ENCODE data around the gene NPAS1.
"Not testable (repeated sequence)": the region's sequence is repeated elsewhere in the genome, so short reads cannot be mapped to it uniquely, and the experiment has no call there.

NPAS1 gene

DNA sequence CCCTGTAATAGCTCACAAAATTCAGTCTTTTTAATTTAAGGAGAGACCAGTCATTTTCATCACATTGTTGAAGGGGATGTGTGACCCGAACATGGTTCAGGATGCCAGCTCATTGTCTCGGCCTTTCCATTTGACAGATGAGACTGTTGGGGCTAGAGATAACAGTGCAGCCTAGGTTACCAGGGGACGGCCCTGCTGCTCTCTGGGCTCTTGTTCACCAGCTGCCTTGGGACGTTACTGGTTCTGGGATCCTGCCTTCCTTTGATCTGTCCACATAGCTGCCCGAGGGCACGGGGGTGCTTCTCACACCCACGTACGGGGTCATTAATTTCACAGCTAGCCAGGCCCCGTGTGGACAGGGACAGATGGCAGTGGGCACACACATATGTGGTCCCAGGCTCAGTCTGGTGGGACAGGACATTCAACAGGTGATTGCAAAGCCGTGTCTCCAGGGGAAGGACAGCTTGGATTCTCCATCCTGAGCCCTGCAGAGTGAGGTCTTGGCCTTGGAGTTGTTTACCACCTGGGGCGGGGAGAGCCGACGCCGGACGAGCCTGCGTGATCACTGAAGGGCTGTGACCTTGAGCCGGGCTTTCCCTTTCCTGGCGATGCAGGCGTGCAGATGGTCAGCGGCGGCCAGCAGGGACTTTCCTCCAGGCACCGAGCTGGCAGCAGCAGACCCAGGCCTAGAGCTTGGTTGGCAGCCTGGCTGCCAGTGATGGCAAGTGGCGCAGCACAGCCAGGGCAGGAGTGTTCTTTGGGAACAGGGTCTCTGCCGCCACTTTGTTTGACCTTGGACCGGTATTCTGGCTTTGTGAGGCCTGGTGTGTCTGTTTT is 26.7 kb upstream of the NPAS1 start:
- DNase-seq (ENCODE audit: low spot score), result no peak

DNA sequence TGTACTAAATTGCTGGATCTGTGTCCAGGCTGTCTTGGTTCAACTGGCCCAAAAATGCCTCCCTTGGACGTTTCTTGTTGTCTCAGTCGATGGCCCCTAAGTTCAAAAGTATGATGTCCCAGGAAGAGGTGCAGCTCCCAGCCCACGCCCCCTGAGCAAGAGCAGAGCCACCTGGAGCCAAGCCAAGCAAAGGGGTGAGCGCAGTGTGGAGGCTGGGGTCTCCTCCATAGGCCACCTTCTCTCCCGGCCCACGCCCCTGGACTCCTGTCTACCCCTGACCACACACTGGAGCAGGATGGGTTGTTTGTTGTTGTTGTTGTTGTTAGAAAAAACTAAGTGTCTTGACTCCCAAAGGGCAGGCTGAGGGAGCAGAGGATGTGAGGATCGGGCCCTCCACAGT is 26.0 kb upstream of the NPAS1 start:
- no peak for DNase-seq (ENCODE audit: low spot score)

DNA sequence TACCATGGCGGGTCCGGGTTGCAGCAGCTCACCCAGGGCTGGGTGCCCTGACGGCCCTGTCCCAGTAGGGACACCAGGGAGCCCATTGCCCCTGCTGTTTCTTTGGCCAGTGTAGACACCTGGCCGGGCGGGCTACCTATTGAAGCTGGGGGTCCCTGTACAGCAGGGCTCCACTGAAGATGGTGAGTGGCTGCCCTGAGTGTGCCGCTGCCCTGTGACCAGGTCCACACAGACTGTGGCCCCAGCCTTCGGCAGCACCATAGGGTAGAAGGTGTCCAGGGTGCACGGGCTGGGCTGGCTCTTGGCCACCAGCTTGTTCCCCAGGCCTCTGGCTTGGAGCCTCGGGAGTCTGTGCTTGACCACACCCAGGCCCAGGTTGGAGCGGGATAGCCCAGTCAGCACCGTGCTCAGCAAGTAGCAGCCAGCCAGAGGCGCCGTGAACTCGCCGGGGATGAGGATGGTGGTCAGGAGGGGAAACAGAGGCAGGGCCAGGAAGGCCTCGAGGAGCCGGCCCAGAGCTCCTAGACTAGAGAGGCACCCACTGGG is 25.4 kb upstream of the NPAS1 start:
- DNase-seq (ENCODE audit: low spot score), result no peak

DNA sequence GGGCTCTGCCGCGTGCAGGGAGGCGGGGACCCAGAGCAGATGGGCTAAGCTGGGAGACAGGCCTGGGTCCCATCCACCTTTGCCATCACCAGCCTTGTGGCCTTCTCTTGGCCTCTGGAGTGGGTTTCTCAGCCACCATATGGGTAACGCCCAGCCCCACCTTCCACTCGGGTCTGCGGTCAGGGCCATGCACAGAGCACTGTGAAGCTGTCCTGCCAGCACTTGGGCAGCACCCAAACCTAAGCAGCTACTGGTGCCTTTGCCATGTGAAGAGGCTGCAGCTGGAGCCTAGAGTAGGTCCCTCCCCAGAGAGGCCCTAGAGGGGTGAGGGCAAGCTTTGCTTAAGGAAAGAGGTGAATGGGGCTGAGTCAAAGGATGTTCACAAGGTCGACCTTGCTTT is 24.1 kb upstream of the NPAS1 start:
- no peak for DNase-seq (ENCODE audit: low spot score)

DNA sequence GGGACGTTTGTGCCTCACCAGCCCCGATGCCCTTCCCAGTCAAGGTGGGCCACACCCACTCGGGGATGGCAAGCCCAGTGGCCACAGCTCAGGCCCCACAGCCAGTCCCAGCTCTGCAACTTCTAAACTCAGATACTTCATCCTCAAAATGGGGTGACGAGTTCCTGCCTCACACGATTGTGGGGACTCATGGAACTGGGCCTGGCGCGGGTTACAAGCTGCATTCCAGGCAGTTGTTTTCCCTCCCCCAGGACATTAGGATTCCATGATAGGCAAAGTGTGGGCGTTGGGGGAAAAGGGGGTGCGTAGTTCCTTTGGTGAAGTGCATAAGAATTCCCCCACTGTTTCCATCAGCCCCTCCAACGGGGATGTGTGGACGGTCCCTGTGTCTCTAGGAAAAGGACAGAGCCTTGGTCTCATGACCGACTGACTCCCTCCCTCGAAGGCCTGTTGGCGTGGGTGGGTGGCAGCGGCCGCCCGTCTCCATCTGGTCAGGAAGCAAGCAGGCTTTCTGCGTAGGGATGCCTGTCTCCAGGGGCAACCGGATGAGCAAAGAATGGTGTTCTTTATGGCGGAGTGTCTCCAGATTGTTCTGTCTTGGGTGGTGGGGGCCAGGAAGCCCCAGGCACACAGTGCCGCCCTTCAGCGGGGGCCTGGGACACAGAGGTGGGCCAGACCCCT is 21.1 kb upstream of the NPAS1 start:
- DNase-seq (ENCODE audit: low spot score), result no peak

DNA sequence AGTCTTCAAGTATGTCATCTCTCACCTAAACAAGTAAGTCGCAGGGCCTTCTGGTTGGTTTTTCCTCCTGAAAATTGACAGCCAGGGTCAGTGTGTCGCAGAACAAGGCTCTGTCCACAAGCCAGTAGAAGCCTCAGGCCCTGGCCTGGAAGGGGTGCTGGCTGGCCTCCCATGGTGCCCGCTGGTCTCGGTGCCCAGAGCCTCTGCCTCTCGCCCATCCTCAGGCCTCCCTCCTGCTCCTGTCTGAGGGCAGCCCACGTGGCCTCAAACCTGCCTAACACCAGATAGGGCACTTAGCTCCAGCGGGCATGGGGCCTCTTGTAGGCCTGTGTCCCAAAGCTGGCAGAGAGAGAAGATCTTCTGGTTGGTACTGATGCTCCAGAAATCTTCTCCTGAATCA is 20.3 kb upstream of the NPAS1 start:
- no peak for DNase-seq (ENCODE audit: low spot score)

DNA sequence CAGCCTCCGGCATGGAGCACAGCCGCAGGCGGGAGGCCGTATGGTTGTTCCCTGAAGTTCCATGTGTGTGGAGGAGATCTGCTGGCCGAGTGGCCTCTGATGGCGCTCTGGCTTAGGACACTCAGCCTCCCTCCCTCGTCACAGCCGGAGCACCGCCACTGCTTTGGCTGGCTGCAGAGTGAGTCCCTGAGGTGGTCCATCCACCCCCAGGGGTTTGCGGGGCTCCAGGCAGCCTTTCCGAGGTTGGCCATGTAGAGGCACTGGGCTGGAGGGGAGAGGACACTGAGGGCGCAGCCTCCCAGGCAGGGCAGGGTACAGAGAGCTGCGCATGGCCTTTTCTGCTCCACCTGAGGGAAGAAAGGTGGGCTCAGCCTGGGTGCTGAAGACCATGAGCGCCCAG is 19.8 kb upstream of the NPAS1 start:
- DNase-seq (ENCODE audit: low spot score), result no peak

DNA sequence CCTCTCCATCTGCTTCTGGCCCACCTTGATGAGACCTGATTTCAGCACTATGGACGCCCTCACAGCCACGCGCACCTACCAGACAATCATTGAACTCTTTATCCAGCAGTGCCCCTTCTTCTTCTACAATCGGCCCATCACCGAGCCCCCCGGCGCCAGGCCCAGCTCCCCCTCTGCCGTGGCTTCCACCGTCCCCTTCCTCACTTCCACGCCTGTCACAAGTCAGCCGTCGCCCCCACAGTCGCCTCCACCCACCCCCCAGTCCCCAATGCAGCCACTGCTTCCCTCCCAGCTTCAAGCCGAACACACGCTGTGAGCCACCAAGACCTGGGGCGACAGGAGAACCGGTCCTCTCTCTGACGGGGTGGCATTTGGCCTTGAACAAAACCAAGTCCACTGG is 19.3 kb upstream of the NPAS1 start:
- DNase-seq (ENCODE audit: low spot score), result no peak

DNA sequence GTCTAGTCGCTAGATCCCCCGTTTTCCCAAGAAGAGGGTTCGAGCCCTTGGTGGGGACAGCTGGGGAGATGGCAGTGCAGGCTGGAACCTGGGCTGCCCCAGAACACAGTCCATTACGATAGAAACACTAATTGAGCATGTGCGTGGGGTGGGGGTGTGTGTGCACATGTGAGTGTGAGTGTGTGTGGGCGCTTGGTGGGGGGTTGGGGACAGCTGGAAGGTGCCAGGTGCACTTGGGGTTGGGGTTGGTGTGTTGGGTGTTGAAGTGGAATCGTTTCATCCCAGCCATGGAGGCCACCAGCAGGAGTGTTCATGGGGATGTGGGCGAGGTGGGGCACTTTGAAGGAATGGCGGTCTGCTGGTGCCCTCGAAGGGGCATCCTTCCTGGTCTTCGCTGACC is 18.1 kb upstream of the NPAS1 start:
- DNase-seq (ENCODE audit: low spot score), result no peak

DNA sequence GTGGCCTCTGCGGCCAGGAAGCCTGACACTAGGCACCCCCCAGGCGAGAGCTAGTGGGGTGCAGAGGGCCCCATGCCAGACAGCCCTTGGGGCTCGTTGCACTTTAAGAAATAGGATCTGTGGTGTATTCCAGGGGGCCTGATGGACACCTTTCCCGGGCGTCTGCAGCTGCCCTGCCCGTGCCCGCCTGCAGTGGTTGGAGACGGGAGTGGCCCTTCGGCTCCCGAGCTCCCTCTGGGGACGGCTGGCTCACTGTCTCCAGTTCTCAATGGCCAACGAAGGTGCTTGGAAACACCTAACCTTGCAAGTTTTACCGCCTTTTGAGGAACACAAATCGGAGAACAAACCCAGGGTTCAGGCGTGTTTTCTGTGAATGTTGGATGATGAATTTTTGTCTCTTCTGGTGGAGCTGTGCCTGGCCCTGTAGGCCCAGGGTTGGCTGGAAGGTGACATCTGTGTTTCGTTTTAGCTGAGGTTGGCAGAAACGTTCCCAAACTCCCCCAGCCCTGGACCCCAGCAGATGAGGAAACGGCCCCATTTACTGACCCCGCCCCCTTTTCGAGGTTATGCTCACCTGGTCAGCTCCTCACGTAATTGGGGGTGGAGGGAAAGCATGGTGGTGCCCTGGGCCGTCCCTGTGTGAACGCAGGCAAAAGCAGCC is 17.4 kb upstream of the NPAS1 start:
- DNase-seq (ENCODE audit: low spot score), result no peak

DNA sequence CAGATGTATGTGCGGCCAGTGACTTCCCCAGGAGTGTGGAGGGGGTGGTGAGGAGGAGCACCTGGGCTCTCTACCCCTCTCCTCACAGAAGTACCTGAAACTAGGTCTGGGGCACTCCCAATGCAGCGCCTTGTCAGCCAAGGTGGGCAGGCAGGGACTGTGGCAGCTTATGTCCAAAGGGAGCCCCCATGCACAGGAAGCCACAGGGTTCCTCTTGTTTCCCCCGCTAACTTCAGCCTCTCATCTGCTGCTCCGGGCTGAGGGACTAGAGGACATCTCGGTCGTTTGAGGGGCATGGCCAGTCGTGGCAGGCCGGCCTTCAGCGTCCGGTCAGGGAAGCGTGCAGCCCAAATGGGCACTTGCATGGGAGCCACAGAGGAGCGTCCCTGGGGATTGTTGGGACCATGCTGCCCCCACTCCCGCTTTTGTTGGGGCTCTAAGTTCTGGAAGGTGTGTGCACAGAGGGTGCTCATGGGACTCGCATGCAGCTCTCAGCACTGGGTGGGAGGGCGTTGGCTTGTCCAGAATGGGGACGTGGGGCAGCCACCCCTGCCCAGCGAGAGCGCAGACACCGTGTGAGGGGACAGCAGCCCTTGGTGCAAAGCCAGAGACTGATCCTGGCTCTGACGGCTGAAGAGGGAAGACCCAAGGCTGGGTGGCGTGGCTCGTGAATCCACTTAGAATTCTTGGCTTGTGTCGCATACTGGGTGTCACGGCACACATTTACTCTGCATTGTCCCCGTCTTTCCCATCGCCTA is 16.6 kb upstream of the NPAS1 start:
- DNase-seq (ENCODE audit: low spot score), result no peak

DNA sequence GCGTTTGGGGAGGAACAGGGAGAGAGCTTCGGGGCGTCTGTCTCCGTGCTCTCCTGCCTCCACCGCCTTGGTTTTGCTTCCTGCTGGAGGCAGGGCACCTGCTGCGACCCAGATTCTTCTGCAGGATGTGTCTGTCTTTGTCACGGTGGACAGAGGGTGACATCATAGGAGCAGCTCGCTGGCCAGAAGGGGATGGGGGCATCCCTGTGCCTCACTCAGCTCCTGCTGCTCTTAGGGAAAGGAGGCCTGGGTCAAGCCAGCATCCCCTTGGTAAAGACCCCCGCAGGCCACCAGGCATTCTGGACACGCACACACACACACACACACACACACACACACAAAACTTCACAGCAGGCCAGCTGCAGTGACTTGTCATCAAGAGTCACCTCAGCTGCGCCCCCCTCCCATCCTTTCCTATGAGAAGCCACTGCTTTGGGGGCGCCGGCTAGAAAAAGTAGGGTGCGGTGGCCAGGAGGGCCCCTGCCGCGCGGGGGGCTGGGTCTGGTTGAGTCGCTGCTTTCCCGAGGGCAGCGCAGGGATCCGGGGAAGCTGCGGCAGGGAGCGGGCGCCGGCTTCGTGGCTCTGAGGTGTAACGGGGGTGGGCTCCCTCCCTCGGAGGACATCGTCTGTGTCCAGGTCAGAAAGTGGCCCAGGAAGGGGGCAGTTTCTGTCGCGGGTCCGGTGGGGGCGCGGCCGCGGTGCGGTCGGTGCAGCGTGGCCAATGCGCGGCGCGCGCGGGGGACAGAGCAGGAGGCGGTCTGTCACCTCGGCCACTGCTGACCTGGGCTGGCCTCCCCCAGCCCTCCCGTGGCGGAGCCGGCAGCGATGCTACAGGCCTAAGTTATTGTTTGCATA is 15.8 kb upstream of the NPAS1 start:
- no peak for DNase-seq (ENCODE audit: low spot score)

DNA sequence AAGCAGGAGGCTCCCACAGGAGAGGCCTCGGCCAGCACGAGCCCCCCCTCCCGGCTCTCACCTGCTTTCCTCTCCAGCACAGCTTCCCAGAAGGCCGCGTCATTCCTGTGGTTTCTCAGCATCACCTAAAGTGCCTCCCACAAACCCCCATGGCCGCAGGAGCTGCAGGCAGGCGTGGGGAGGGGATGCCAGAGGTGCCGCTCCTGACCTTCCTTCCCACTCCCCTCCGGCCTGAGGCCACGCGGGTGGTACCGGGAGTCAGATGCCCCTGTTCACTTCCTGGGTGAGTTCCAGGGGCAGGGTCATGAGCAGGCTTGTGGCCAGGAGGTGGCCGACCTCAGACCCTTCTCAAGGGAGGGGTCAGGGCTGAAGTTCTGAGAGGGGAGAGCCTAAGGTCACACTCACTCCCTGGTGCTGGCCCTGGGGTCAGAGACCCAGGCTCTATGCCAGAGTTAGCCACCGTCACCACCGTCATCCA is 14.4 kb upstream of the NPAS1 start:
- no peak for DNase-seq (ENCODE audit: low spot score)

DNA sequence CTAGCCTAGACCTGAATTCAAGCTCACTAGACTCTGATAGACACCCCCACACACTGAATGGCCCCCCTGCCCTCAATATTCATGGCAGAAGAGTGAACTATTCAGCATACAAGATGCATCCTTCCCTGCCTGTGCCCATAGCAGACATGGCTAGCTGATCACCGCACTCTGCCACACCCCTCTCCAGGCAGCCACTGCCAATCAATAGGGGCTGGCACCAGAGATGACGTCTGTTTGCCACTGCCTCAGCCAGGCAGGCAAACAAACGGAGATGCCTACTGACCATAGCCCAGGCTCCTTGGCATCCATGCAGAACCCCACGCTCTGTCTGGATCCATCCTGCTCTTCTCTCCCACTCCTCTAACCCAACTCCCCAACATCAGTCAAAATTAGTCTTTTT is 13.8 kb upstream of the NPAS1 start:
- peak; percentile 68 for DNase-seq (ENCODE audit: low spot score)

DNA sequence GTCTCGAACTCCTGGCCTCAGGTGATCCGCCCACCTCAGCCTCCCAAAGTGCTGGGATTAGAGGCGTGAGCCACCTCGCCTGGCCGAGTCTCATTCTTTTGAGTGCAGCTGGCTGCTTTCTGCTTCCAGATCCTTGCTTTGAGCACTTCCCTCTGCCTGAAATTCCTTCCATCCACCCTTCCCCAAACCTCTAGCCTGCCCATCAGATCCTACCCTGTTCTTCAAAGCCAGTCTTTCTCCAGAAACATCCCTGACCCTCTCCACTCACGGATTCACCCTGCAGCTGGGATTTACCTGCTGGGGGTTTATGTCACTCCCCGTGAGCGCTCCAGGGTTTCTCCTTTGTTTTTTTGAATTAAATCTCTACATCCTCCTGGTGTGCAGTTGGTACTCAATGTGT is 13.1 kb upstream of the NPAS1 start:
- no peak for DNase-seq (ENCODE audit: low spot score)

DNA sequence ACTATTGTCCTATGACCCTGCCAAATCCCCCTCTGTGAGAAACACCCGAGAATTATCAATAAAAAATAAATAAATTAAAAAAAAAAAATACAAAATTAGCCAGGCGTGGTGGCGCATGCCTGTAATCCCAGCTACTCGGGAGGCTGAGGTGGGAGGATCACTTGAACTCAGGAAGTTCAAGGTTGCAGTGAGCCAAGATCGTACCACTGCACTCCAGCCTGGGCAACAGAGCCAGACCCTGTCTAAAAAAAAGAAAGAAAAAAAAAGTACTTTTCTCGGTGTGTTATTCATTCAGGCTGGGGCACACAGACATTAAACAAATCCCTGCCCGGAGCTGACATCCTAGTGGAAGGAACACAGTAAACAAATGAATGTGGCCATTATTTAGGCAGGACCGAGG is 9.1 kb upstream of the NPAS1 start:
- DNase-seq (ENCODE audit: low spot score), result not testable (repeated sequence)

DNA sequence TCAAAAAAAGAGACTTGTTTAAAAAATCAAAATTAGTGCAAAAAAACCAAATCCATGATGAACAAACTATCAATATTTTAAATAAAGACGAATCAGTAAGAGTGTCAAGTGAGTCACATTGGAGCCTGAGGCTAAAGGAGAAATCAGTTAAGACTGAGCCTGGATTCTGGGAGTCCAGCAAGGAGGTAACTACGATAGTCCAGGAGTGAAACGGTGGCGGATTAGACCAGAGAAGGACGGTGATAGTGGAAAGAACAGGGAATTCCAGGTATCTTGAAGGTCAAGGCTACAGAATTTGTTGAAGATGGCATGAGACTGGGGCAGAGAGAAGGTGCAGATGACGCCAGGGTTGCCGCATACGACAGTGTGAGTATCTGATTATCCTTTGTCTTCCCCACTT is 7.0 kb upstream of the NPAS1 start:
- no peak for DNase-seq (ENCODE audit: low spot score)

DNA sequence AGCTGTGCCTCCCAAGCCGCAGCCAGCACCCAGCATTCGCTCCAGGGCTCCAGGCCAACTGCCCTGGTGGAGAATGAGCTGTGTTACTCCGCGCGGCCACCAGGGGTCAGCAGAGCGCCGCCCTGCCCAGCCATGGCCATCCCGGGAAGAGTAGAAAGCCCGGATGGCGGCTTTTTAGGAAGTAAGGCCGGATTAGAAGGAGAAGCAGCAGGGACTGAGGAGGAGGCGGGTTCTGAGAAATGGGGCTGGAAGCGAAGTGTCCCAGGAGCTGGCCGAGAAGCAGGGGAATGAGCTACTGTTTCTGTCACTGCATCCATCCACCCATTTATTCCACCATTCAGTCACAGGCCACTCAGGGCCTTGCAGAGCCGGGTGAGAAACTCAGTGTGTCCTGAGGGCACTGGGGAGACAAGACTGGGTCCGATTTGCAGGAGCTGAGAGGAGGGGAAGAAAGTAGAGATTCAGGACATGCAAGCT is 6.6 kb upstream of the NPAS1 start:
- DNase-seq (ENCODE audit: low spot score), result peak; percentile 90

DNA sequence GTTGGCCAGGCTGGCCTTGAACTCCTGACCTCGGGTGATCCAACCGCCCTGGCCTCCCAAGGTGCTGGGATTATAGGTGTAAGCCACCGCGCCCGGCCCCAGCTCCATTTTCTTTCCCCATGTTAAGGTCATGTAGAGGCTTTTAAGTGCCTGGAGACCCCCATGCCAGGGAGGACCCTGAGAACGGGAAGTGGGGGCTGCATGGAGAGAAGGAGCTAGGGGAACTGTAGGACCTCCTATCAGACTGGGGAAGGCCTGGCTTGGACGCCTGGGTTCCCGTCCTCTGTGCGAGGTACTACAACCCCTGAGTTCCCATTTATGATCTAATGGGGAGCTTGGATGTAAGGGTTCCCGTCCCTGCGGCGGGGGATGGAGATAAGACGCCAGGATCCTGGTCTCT is 714 bp upstream of the NPAS1 start:
- no peak for DNase-seq (ENCODE audit: low spot score)

DNA sequence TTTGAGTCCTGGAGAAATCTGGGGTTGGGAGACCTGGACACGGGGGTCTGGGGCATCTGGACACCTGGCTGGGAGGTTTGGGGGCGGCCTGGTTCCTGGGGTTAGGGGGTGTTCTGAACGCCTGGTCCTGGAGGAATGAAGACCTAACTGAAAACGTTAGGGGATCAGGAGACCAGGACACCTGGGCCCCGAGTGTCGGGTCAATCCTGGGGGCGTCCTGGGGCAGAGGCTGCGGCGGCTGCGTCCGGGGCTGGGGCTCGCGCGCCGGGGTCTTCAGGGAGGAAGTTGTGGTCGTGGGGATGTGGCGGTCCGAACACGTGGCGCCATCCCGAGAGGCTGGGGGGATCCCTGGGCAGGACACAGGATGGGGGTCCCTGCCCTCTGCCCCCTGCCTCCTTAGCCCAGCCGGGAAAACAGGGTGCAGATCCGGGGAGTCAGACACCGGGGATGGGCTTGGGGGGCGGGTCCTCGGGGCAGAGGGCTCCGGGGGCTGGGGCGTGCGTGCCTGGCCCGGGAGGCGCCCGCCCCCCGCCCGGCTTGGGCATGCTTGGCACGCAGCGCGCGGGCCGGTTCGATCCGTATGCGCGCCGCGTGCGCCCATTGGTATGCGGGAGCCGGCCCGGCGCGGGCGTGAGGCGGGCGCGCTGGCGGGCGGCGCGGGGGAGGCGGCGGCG is 632 bp downstream of the NPAS1 start:
- DNase-seq (ENCODE audit: low spot score), result peak; percentile 58

All from iPS-NIHi11 (cell line).